IPS-18c (cell line): ENCODE results near the gene INPP5D.
"Not testable (repeated sequence)": the region's sequence is repeated elsewhere in the genome, so short reads cannot be mapped to it uniquely, and the experiment has no call there.

Source experiments
- H3K4me3 ChIP-seq: 2 replicates; pipeline ENCODE4 v1.7.0; 2013; ENCODE audit warnings: low read depth, mild to moderate bottlenecking, low read length, moderate library complexity; ENCODE audit not compliant: insufficient read depth
- H3K9me3 ChIP-seq: one replicate; pipeline ENCODE4 v1.6.1; 2013; ENCODE audit warnings: mild to moderate bottlenecking, low read length, moderate library complexity; ENCODE audit not compliant: control insufficient read depth, insufficient read depth

The INPP5D gene

DNA sequence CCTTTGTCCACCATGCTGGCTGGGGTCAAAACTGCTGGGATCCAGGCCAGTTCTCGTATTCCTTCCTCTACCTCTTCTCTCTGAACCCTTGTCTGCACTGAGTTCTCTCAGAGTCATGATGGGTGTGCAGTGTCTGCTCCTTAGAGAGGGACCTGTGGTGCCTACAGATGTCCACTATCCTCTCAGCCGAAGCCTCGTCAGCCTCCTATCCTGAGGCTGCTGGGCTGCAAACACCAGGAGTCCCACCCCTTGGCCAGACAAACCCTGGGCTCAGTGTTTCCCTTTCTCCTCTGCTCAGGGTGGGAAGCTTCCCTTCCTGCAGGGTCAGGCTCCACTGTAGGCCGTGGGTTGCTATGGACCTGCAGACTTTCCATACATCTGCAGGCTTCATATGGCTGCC is 2.3 kb downstream of the INPP5D start:
- H3K9me3 ChIP-seq: no peaks in the 10 kb centered on the region
- no peak overlapping the region for H3K4me3 ChIP-seq

DNA sequence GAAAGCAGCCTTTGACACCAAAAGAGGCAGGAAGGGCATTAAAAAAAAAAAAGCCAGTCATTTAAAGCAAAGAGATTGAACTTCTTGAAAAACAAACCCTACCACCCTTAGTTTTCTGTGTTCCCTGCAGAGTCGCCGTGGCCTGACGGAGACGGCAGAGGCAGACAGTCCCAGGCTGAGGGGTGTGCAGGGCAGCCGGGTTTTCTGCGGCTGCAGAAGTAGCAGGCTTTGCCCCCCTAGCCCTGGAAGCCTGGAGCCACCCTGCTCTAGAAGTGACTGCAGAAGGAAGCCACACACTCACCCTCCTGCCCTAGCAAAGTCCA is 2.8 kb downstream of the INPP5D start:
- no peak overlapping the region for H3K4me3 ChIP-seq
- no peaks in the 10 kb centered on the region for H3K9me3 ChIP-seq

DNA sequence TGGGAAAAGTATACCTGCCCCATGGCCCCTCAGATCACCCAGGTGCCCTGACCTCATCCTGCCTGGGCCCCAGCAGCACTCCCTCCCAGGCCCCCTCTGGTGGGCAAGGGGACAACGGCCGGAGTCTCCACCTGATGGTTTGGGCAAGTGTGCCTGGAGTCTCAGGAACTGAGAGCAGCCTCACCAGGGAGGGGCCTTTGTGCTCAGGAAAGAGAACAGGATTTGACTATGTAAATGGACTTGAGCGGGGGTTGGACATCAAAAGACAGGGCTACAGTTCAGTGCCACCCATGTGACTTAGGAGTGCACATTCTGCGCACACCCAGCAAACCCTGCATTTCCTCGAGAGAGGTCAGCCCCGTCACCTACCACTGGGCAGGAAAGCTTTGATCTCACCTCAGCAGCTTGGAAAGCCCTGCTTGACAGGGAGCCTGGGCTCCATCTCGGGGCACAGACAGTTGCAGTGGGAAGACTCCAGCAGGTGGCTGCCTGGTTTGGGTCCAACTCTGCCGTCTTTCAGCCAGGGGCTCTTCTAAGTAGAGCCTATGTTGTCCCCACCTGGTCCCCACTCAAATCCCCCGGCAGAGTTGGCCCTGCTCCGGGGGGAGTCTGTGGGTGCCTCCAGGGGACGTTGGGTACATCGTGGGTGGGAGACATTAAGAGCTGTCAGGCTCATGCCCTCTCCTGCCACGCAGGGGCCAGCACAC is 3.3 kb downstream of the INPP5D start:
- Histone ChIP-seq H3K9me3 (no peaks in the 10 kb centered on the region), H3K4me3 (no peak overlapping the region)

GRCh38 chr2:233063976-233064411 is 3.9 kb downstream of the INPP5D start:
- H3K9me3 ChIP-seq: no peaks in the 10 kb centered on the region
- no peak overlapping the region for H3K4me3 ChIP-seq

DNA sequence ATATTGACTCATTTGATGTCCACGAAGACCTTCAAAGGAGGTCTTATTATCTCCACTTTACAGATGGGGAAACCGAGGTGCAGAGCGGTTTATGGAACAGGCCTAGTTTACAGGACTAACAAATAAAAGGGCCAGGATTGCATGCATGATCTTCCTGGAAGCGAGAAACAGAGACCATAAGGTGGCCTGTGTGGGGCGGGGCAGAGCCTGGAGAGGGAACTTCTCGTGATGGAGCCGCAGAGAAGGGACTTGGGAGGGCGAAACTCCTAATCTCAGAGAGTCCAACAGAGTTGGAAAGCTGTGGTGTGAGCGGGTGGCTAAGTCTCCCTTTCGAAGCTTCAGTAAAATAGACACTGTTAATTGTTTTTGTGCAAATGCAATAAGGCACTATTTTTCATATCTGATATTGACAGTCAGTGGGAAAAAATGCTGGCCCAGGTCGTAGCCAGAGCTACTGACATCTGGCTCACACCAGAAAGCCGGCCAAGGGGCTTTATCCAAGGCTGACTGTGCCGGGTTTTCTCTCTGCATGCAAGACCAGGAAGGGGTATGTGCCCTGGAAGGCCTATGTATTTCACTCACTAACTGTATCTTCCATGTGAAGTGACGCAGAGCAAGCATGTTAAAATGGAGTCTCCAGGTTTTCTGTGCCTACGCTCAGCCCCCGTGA is 4.5 kb downstream of the INPP5D start:
- Histone ChIP-seq H3K4me3 (no peak overlapping the region), H3K9me3 (no peaks in the 10 kb centered on the region)

DNA sequence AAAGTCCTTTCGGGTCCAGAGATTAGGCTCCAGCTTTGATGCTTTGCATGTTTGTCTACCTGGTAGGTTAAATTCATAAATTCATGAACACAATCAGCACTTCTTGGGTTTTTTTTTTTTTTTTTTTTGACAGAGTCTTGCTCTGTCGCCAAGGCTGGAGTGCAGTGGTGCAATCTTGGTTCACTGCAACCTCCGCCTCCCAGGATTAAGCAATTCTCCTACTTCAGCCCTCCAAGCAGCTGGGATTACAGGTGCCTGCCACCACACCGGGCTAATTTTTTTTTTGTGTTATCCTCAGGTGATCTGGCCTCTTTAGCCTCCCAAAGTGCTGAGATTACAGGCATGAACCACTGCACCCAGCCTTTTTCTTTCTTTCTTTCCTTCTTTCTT is 5.1 kb downstream of the INPP5D start:
- H3K9me3 ChIP-seq, H3K4me3 ChIP-seq: not testable (repeated sequence)

DNA sequence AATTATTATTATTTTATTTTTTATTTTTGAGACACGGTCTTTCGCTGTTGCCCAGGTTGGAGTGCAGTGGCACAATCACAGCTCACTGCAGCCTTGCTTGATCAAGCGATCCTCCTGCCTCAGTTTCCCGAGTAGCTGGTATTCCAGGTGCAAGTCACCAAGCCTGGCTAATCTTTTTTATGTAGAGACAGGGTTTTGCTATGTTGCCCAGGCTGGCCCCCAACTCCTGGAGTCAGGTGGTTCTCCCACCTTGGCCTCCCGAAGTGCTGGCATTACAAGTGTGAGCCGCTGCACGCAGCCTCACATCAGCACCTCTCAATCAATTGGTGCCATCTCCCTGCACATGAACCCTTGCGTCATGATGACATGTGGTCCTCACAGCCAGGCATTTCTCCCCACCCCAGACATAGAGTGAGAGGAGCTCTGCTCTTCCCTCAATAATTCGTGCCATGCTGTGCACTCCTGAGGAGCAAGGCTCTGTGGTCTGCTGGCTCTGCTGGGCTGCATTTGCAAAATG is 5.9 kb downstream of the INPP5D start:
- Histone ChIP-seq H3K9me3 (peaks cover 2% of the 10 kb centered on the region), H3K4me3 (no peak overlapping the region)

- no peak overlapping the region for H3K4me3 ChIP-seq
These were observed 8.7 kb downstream of the INPP5D start for GRCh38 chr2:233068762-233069418.

GRCh38 chr2:233072838-233073237 is 12.7 kb downstream of the INPP5D start:
- Histone ChIP-seq H3K9me3 (peaks cover 2% of the 10 kb centered on the region), H3K4me3 (no peak overlapping the region)

More at GRCh38 chr2:233068762-233069418, 8.7 kb downstream of the INPP5D start:
- peaks cover 2% of the 10 kb centered on the region for H3K9me3 ChIP-seq

DNA sequence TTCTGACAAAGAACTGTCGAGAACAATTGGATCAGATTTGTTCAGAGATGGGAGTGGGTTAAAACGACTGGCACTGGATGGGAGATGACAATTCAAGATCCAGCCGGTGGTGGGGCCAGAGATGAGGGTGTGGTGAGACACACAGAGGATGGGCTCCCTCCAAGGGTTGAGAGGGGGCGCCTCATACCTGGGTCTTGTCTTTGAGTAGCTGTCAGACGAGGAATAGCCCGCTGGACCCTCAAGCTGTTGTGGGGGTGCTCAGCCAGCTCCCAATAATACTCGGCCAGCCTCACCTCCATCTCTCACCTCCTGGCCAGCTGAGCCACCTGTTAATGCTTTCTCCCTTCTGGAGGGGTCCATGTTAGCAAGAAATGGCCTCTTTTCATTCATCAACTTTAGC is 14.0 kb downstream of the INPP5D start:
- Histone ChIP-seq H3K4me3 (no peak overlapping the region), H3K9me3 (peaks cover 2% of the 10 kb centered on the region)

GRCh38 chr2:233075141-233075965 is 15.2 kb downstream of the INPP5D start:
- Histone ChIP-seq H3K4me3 (no peak overlapping the region), H3K9me3 (peaks cover 2% of the 10 kb centered on the region)

GRCh38 chr2:233075966-233076339 is 15.8 kb downstream of the INPP5D start:
- no peak overlapping the region for H3K4me3 ChIP-seq
- peaks cover 2% of the 10 kb centered on the region for H3K9me3 ChIP-seq

DNA sequence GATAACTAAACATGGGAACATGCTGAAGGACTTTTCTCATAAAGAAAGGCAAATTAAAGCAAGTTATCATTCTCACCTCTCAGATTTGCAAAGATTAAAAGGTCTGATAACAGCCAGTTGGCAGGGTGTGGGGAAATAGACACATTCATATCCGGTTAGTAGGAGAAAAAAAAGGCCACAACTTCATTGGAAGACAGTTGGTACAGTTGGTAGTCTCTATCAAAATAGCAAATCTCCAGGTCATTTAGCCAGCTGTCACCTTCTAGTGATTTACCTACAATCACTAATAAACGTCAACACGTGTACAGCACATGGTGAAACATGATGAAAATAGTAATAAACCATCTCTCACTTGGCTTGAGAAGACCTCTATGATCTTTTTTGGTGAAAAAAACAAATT is 16.6 kb downstream of the INPP5D start:
- no peak overlapping the region for H3K4me3 ChIP-seq
- H3K9me3 ChIP-seq: peaks cover 2% of the 10 kb centered on the region

DNA sequence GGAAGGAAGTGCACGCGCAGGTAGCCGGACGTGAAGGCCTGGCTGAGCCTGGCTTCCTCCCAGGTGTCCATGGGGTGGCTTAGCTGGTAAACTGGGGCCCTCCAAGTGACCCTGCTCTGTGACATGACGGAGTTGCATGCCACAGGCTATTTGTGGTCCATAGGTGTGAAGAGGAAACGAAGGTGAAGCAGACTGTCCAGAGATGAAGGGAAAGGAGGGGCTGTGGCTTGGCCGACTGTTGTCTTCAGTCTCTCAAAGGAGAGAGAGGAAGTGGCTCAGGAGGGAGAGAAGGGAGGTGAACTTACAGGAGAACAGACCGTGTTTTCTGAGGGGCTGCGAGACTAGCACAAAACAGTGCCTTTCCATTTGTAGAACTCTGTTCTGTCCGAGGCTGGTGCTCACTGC is 19.3 kb downstream of the INPP5D start:
- H3K9me3 ChIP-seq: peaks cover 2% of the 10 kb centered on the region
- H3K4me3 ChIP-seq: no peak overlapping the region

DNA sequence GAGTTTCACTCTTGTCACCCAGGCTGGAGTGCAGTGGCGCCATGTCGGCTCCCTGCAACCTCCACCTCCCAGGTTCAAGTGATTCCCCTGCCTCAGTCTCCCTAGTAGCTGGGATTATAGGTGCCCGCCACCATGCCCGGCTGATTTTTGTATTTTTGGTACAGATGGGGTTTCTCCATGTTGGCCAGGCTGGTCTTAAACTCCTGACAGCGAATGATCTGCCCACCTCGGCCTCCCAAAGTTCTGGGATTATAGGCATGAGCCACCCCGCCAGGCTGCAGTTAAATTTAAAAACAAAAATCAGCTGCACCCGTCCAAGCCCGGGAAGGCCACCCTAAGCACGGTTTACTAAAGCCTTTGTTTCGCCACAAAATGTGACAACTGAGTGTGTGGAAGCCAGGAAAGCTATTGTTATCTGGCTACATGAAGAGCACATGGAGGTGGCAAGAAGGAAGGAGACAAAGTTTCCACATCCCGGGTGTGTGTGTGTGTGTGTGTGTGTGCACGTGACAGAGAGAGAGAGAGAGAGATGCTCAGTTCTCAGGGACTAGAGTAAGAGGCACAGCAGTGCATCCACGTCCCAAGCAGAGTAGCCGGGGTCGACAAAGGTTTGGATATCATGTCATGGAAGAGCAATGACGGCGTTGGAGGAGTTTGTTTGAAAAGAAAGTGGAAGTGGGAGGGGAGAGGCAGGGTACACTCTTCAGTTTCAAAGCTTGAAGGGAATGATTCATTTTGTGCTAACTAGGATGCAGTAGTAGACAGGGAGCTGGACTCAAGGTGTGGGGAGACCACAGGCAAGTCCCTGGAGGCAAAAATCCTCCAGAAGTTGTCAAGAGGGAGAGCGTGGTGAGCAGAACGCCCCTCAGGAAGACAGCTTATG is 20.1 kb downstream of the INPP5D start:
- no peak overlapping the region for H3K4me3 ChIP-seq
- H3K9me3 ChIP-seq: peaks cover 2% of the 10 kb centered on the region

DNA sequence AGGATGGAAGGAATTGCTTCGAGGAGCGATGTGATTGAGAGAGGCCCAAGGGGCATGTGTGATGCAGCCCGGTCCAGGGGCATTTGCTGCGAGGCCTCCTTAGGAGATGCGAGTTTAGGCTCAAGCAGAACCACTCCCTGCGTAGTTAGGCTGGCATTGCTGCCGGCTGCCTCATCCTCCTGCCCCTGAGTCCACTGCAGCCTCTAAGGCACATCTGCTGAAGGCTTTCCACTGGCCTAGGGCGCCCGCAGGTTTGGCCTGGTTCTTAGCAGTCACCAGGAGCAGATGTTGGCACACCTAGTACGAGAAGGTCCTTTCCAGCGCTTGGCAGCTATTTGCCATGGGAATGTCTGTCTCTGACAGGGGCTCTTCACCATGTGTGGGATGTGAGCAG is 20.7 kb downstream of the INPP5D start:
- Histone ChIP-seq H3K9me3 (peaks cover 2% of the 10 kb centered on the region), H3K4me3 (no peak overlapping the region)
